ENCODE data around the gene THPO.

GRCh38 chr3:184387174-184387714, 9.2 kb upstream of the THPO start:
- TF ChIP-seq CTCF (optimal IDR thresholded peaks at IDR 0.05 in 1 of 3, IDR thresholded peaks at IDR 0.05 in 1 of 3, conservative IDR thresholded peaks at IDR 0.05 in 1 of 3; ENCODE audit: extremely low read depth in 1 of 3, insufficient read depth in 2 of 3, low read length in 3 of 3) (no peak), EZH2 (IDR thresholded peaks at IDR 0.05; ENCODE audit: low read length) (no peak)
